Measurements from ENCODE around the gene EIF3J.

GRCh38 chr15:44595246-44595645, 58.3 kb downstream of the EIF3J start:
- TF ChIP-seq ZBTB33 (IDR thresholded peaks at IDR 0.05) (no peak), REST (IDR thresholded peaks at IDR 0.05) (no peak)

Measured in liver (tissue), 1 donor.